Progenitor cell of endocrine pancreas (in vitro differentiated cells): ENCODE results near the gene CYLD. TPM values are rescaled to one million over a fixed set of nuclear protein-coding genes. Genes with fewer than 3 reads are reported as not detected.

Source experiments
- DNase-seq: peaks from one replicate; pipeline ENCODE4 v3.0.0; 2021; ENCODE audit warnings: low spot score; ENCODE audit not compliant: unreplicated experiment
- H3K27ac Mint-ChIP-seq: 2 replicates; pipeline ENCODE4 v1.8.0; 2021; ENCODE audit warnings: mild to moderate bottlenecking, moderate library complexity, mixed read lengths
- H3K27me3 Mint-ChIP-seq: 2 replicates; pipeline ENCODE4 v1.8.0; 2021; ENCODE audit warnings: mixed read lengths
- H3K36me3 Mint-ChIP-seq: 2 replicates; pipeline ENCODE4 v1.8.0; 2022; ENCODE audit warnings: mixed read lengths; ENCODE audit not compliant: insufficient read depth
- H3K4me1 Mint-ChIP-seq: 2 replicates; pipeline ENCODE4 v1.8.0; 2021; ENCODE audit warnings: low read depth, mixed read lengths
- H3K4me3 Mint-ChIP-seq: 2 replicates; pipeline ENCODE4 v1.8.0; 2021; ENCODE audit warnings: low read depth, mild to moderate bottlenecking, moderate library complexity, mixed read lengths
- H3K9me3 Mint-ChIP-seq: 2 replicates; pipeline ENCODE4 v1.8.0; 2021; ENCODE audit warnings: low read depth, mixed read lengths
- CTCF ChIP-seq: fragments of 200-600 bp; sonication (generic); IDR thresholded peaks from one replicate; pipeline ENCODE4 v1.5.0; 2021; ENCODE audit warnings: antibody characterized with exemption, mild to moderate bottlenecking; ENCODE audit not compliant: unreplicated experiment
- total RNA-seq: library from RNA; stranded (reverse); gene quantifications from 2 replicates; pipeline ENCODE4 v1.2.1, GENCODE V29; 2021

CYLD gene
- total RNA-seq, 1 donor from 2014 or later = 21.9 TPM

- Mint-ChIP-seq H3K4me1 (no peaks in the 10 kb centered on the region), H3K27me3 (peaks cover 12% of the 10 kb centered on the region), H3K9me3 (no peaks in the 10 kb centered on the region), H3K4me3 (no peak overlapping the region), H3K27ac (no peak overlapping the region), H3K36me3 (no peaks in the 10 kb centered on the region)
- TF ChIP-seq CTCF = no peak
- DNase-seq = no peak
Measured at GRCh38 chr16:50819706-50820105, 77.8 kb downstream of the CYLD start.

- DNase-seq = no peak
- TF ChIP-seq CTCF = no peak
- Mint-ChIP-seq H3K27ac (no peak overlapping the region), H3K36me3 (no peaks in the 10 kb centered on the region), H3K4me1 (no peaks in the 10 kb centered on the region), H3K9me3 (no peaks in the 10 kb centered on the region), H3K27me3 (peaks cover 12% of the 10 kb centered on the region), H3K4me3 (no peak overlapping the region)
Measured at GRCh38 chr16:50820225-50820624, 78.3 kb downstream of the CYLD start.

GRCh38 chr16:50821586-50821985 lies 79.7 kb downstream of the CYLD start:
- Mint-ChIP-seq H3K4me1 (no peaks in the 10 kb centered on the region), H3K27ac (no peak overlapping the region), H3K4me3 (no peak overlapping the region), H3K36me3 (no peaks in the 10 kb centered on the region), H3K27me3 (peaks cover 12% of the 10 kb centered on the region), H3K9me3 (no peaks in the 10 kb centered on the region)
- DNase-seq = no peak
- no peak for TF ChIP-seq CTCF

- H3K4me3 Mint-ChIP-seq = no peak overlapping the region
- TF ChIP-seq CTCF = no peak
- peaks cover 12% of the 10 kb centered on the region for H3K27me3 Mint-ChIP-seq
- H3K9me3 Mint-ChIP-seq = no peaks in the 10 kb centered on the region
- no peak for DNase-seq
- no peaks in the 10 kb centered on the region for H3K4me1 Mint-ChIP-seq
- H3K36me3 Mint-ChIP-seq = no peaks in the 10 kb centered on the region
- no peak overlapping the region for H3K27ac Mint-ChIP-seq
Measured at GRCh38 chr16:50822671-50823070, 80.8 kb downstream of the CYLD start.

- no peaks in the 10 kb centered on the region for H3K36me3 Mint-ChIP-seq
- TF ChIP-seq CTCF = no peak
Measured at GRCh38 chr16:50826797-50827316, 85.0 kb downstream of the CYLD start.

More at GRCh38 chr16:50826797-50827316, 85.0 kb downstream of the CYLD start:
- H3K27ac Mint-ChIP-seq = no peak overlapping the region
- no peak overlapping the region for H3K4me3 Mint-ChIP-seq
- no peak for DNase-seq
- H3K9me3 Mint-ChIP-seq = no peaks in the 10 kb centered on the region
- H3K27me3 Mint-ChIP-seq = no peaks in the 10 kb centered on the region
- H3K4me1 Mint-ChIP-seq = peaks cover 5% of the 10 kb centered on the region
